ENCODE data around the gene PDHA2.

PDHA2 gene

GRCh38 chr4:95869961-95870500 lies 30.1 kb downstream of the PDHA2 start:
- H3K9ac ChIP-seq (ENCODE audit: insufficient read length, low read depth): no peak overlapping the region
- H3K27me3 ChIP-seq (ENCODE audit: insufficient read depth, insufficient read length): no peaks in the 10 kb centered on the region
- DNase-seq (ENCODE audit: low read depth, low spot score): peak; percentile 42
- TF ChIP-seq YY1 (IDR thresholded peaks at IDR 0.05; ENCODE audit: insufficient read depth, insufficient read length) (no peak), SUZ12 (IDR thresholded peaks at IDR 0.05; ENCODE audit: extremely low read depth, insufficient read depth, insufficient read length) (no peak)
- H3K4me3 ChIP-seq (ENCODE audit: insufficient read length, low read depth): no peak overlapping the region
- H3K9me3 ChIP-seq (ENCODE audit: insufficient read depth, low read length): peaks cover 27% of the 10 kb centered on the region
- no peaks in the 10 kb centered on the region for H3K4me1 ChIP-seq (ENCODE audit: insufficient read depth, insufficient read length)
- no peaks in the 10 kb centered on the region for H3K36me3 ChIP-seq (ENCODE audit: insufficient read depth, insufficient read length, low read length)

- TF ChIP-seq YY1 (IDR thresholded peaks at IDR 0.05; ENCODE audit: insufficient read depth, insufficient read length) (no peak), ZNF274 (IDR thresholded peaks at IDR 0.05; ENCODE audit: low read depth, low read length) (no peak), SUZ12 (IDR thresholded peaks at IDR 0.05; ENCODE audit: extremely low read depth, insufficient read depth, insufficient read length) (no peak)
- no peaks in the 10 kb centered on the region for H3K4me1 ChIP-seq (ENCODE audit: insufficient read depth, insufficient read length)
- DNase-seq (ENCODE audit: low read depth, low spot score): no peak
- no peak overlapping the region for H3K4me3 ChIP-seq (ENCODE audit: insufficient read length, low read depth)
- no peak overlapping the region for H3K9ac ChIP-seq (ENCODE audit: insufficient read length, low read depth)
- H3K27me3 ChIP-seq (ENCODE audit: insufficient read depth, insufficient read length): no peaks in the 10 kb centered on the region
- no peaks in the 10 kb centered on the region for H3K36me3 ChIP-seq (ENCODE audit: insufficient read depth, insufficient read length, low read length)
- H3K9me3 ChIP-seq (ENCODE audit: insufficient read depth, low read length): no peaks in the 10 kb centered on the region
Observed at GRCh38 chr4:95877636-95878035, 37.7 kb downstream of the PDHA2 start.

- TF ChIP-seq ZNF274 (IDR thresholded peaks at IDR 0.05; ENCODE audit: low read depth, low read length) (no peak), YY1 (IDR thresholded peaks at IDR 0.05; ENCODE audit: insufficient read depth, insufficient read length) (no peak), SUZ12 (IDR thresholded peaks at IDR 0.05; ENCODE audit: extremely low read depth, insufficient read depth, insufficient read length) (no peak)
- Histone ChIP-seq H3K27me3 (ENCODE audit: insufficient read depth, insufficient read length) (no peaks in the 10 kb centered on the region), H3K4me1 (ENCODE audit: insufficient read depth, insufficient read length) (no peaks in the 10 kb centered on the region), H3K4me3 (ENCODE audit: insufficient read length, low read depth) (no peak overlapping the region), H3K9ac (ENCODE audit: insufficient read length, low read depth) (no peak overlapping the region), H3K9me3 (ENCODE audit: insufficient read depth, low read length) (0 out of 2 replicates have a peak, but pooled peaks cover 7% of the 10 kb centered on the region), H3K36me3 (ENCODE audit: insufficient read depth, insufficient read length, low read length) (no peaks in the 10 kb centered on the region)
- no peak for DNase-seq (ENCODE audit: low read depth, low spot score)
Observed at GRCh38 chr4:95887551-95887950, 47.7 kb downstream of the PDHA2 start.

GRCh38 chr4:95889662-95890061 lies 49.8 kb downstream of the PDHA2 start:
- Histone ChIP-seq H3K27me3 (ENCODE audit: insufficient read depth, insufficient read length) (no peaks in the 10 kb centered on the region), H3K36me3 (ENCODE audit: insufficient read depth, insufficient read length, low read length) (no peaks in the 10 kb centered on the region), H3K4me1 (ENCODE audit: insufficient read depth, insufficient read length) (no peaks in the 10 kb centered on the region), H3K9ac (ENCODE audit: insufficient read length, low read depth) (no peak overlapping the region), H3K4me3 (ENCODE audit: insufficient read length, low read depth) (no peak overlapping the region), H3K9me3 (ENCODE audit: insufficient read depth, low read length) (no peaks in the 10 kb centered on the region)
- DNase-seq (ENCODE audit: low read depth, low spot score): no peak
- no peak for TF ChIP-seq YY1 (IDR thresholded peaks at IDR 0.05; ENCODE audit: insufficient read depth, insufficient read length)
- no peak for TF ChIP-seq ZNF274 (IDR thresholded peaks at IDR 0.05; ENCODE audit: low read depth, low read length)
- TF ChIP-seq SUZ12 (IDR thresholded peaks at IDR 0.05; ENCODE audit: extremely low read depth, insufficient read depth, insufficient read length): no peak
